GM18498 (cell line): ENCODE data around the gene PCYOX1L.

ENCODE experiments used
- ATAC-seq: cut with Tn5 transposase; IDR thresholded peaks from one replicate; pipeline ENCODE4 v1.9.1; 2021; ENCODE audit warnings: mild to moderate bottlenecking, moderate library complexity; ENCODE audit not compliant: unreplicated experiment

PCYOX1L gene

GRCh38 chr5:149367249-149367971 is 9.6 kb downstream of the PCYOX1L start:
- peak; percentile 74 for ATAC-seq

GRCh38 chr5:149367972-149368645 is 10.3 kb downstream of the PCYOX1L start:
- no peak for ATAC-seq

DNA sequence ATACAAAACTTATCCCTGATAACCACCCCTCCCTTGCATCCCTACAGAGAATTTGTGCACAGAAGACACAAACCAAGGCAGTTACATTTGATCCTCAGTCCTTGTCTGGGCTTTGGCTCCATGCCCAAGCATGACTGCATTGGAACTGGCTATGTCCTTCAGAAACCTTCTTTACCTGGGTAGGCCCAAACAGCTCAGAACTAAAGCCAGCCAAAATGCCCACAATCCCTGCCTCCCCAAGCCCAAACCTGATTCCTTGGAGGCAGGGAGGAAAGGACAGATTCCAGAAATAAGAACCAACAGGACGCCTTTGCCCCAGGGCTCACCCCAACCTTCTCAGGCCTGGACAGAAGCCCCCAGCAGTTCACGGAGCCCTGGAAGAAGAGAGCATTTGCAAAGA is 13.0 kb downstream of the PCYOX1L start:
- no peak for ATAC-seq

DNA sequence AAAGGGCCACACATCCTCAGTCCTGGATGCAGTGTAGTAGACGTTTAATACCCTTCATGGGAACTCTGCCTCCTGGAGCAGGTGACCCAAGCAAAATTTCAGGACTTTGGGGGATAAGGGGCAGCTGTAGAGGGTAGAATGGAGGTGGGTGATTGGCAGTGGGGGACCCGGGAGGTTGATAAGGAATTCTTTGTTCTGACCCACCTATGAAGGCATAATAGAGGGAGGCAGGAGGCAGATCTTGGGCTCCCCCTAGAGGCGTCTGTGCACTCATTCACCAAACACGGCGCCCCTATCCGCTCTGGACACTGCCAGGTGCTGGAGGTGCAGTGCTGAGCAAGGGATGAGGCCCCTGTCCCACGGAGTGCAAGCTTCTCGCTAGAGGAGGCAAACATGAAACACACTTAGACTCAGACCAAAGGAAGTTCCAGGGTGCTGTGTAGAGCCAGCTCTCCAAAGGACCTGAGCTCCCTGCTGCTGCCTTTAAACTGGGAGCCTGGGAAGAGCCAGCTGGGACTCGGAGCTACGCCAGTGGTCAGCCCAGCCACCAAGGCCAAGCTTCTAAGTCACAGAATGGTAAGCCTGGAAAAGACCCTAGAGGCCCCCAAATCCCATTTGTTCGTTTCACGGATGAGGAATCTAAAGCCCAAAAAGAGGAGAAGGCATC is 13.6 kb downstream of the PCYOX1L start:
- peak; percentile 89 for ATAC-seq

DNA sequence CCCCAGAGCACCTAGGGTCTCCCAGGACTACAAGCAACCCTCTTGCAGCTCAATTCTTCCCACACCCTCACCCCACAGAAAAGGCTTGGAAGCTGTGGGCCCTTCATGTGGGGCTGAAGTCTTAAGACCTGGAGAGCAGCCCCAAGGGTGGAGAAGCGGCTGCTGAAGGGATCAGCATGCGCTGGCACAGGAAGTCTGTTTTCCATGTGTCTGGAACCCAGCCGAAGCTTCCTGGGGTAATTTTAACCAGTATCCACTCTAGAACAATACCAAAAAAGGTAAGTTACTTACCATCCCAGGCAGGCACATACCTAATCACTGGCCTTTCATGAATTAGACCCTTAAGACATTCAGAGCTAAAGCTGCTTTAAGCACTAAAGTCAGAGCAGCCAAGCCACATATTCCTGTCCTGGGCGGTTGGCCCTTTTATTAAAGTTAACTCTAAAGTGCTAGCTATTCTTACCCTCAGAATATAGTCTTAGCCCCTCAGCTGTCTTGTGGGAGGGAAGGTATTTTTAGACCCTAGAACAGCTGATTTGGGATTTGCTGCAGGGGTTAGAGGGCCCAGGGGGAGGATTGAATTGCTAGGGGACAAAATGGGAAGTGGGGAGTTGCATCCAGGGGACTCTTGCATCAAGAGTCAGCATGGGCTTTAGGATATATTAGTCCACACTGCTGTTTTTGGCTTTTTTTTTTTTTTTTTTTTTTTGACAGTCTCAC is 14.4 kb downstream of the PCYOX1L start:
- no peak for ATAC-seq

DNA sequence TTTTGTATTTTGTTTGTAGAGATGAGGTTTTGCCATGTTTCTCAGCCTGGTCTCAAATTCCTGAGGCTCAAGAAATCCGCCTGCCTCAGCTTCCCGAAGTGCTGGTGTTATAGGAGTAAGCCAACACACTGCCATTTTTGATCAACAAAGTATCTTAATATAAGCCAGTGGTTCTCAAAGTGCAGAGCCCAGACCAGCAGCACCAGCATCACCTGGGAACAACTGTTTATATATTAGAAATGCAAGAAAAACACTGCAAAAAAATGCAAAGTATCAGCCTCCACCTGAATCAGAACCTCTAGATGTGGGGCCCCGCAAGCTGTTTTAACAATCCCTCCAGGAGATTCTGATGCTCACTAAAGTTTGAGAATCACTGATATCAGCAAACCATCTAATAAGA is 15.1 kb downstream of the PCYOX1L start:
- ATAC-seq = no peak

- ATAC-seq = no peak
Measured at GRCh38 chr5:149374303-149374702, 16.5 kb downstream of the PCYOX1L start.

DNA sequence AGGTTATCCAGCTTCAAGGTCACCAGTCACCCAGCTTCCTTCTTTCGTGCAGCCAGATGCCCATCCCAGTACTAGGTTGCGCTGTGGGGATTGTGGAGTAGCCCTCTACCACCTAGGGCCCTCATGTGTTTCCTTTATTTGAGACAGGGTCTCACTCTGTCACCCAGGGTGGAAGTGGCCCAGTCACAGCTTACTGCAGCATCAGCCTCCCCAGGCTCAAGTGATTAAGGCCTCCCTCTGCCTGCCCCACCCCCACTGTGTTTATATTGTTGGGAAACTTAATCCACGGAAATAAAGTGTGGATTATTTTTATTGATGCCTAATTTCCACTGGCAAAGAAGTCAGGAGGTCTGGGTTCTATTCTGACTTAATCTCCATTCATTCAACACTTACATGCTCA is 17.0 kb downstream of the PCYOX1L start:
- ATAC-seq = no peak

DNA sequence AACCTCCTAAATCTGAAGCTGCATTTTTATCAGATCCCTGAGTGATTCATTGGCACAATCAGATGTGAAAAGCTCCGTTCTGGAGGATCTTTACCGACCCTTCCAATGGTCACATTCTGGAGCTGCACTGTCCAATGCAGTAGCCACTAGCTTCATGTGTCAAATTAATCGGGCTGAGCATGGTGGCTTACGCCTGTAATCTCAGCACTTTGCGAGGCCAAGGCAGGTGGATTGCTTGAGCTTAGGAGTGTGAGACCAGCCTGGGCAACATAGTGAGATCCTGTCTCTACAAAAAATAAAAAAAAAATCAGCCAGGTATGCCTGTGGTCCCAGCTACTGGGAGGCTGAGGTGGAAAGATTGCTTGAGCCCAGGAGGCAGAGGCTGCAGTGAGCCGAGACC is 17.6 kb downstream of the PCYOX1L start:
- ATAC-seq = no peak

- no peak for ATAC-seq
Measured at GRCh38 chr5:149376104-149376503, 18.3 kb downstream of the PCYOX1L start.

DNA sequence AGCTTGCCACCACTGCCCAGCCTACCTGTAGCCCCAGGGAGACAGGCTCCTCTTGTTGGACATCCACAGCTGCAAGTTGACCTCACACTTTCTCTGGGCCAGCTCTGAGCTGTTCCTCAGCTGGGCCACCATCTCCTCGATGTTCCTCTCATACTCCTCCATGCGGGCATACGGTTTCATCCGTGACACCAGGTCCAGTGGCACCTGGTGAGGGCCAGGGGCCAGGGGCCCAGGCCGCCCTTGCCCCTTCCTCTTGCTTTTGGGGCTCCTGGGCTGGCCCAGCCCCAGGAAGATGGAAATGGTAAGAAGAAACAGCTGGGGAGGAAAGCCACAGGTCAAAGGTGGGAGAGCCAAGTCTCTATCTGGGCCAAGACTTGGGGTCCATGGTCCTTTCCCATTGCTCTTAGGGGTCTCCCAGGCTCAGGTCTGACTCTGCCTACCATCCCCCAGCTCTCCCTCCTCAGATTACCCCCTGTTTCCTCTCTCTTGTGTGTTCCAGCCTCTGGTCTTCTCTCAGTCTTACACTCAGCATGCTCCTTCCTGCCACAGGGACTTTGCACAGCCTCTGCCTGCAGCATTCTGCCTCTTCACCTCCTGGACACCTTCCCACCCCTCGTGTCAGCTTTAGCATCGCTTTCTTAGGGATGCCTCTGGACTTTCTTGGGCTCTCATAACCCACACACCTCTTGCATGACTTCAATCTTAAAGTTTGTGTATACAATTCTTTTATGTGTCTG is 19.0 kb downstream of the PCYOX1L start:
- no peak for ATAC-seq

DNA sequence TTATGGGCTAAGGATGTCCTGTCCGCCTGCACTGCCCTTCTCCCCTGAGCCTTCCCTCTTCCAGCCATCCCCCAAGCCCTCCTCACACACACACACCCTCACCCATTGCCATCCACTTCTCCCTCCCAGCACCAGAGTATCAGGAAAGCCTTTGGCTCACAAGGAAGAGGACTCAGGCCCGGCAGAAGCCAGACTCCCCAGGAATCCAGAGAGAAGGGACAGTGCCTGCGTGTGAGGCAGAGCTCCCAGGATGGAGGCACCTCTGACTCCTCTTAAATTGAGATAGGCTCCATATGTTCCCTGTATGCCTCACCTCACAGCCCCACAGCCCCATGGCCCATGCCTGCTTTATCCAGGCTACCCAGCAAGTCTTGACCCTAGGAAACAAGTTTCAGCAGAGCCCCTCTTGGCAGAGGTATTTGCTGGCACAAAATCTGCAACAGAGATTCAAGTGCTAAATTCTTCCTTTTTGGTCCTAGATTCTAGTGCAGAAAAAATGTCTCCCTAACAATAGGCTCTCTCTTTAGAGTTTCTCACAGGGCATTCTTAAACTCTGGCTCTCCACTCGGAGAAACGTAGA is 20.5 kb downstream of the PCYOX1L start:
- ATAC-seq = no peak

DNA sequence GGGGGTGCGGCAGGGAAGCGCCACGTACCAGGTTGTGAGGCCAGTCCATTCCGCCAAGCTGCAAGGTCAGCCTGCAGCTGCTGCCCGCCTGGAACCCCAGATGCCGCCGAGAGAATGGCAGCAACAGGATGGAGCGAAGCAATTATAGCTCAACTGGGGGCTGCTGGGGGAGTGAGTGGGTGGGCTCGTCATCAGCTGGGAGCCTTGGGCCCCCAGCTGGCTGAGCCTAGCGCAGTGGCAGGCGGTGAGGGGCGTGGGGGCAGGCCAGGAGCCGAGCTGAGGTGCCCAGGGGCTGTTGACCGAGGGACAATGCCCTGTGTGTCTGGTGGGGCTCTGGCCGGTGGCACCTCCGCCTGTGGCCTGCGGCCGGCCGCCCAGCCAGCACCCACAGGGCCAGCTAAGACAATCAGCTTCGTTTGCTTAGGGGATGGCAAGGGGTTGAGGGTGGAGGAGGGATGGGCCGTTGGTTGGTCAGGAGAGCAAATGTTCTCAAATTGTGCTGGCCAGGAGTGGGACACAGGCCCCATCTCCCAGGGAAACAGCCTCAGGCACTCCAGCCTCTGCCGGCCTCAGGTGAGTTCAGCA is 21.4 kb downstream of the PCYOX1L start, which contains the start of gene IL17B:
Gene IL17B (minus strand): TSS at position 116 of the 585 bp plus-strand sequence. CDS start 67 bp downstream, at position 49.
- no peak for ATAC-seq

GRCh38 chr5:149379818-149380374 is 22.1 kb downstream of the PCYOX1L start:
- no peak for ATAC-seq

GRCh38 chr5:149380466-149381121 is 22.7 kb downstream of the PCYOX1L start:
- no peak for ATAC-seq

DNA sequence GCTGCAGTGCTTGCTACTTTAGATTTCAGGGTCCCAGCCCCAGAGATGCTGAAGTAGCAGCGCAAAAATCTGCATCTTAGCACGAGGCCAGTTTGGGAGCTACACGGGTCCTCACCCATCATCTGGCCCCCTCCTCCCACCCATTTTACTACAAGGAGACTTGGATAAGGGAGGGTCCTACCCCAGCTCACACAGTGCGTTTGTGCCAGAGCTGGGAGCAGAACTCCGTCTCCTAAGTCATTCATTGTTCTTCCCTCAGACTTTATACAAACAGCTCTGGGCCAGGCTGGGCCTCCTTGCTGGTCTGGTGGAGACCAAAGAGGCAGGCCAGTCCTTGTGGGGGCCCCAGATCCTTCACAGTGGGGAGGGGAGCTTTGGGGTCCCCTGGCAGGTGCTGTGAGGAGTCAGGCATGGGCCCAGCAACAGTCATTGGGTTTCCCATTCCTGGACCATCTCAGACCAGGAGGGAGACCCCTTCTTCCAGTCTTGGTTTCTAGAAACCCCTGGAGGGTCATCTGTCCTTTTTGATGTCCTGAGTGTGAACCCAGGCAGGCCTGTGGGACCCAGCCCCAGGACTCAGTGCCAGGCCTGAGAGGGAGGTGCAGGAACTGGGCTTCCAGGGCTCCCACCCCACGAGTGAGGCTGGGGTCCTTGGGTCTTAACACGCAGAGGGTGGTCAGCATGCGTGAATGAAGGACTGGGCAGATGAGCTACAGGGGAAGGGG is 23.6 kb downstream of the PCYOX1L start:
- peak; percentile 29 for ATAC-seq

DNA sequence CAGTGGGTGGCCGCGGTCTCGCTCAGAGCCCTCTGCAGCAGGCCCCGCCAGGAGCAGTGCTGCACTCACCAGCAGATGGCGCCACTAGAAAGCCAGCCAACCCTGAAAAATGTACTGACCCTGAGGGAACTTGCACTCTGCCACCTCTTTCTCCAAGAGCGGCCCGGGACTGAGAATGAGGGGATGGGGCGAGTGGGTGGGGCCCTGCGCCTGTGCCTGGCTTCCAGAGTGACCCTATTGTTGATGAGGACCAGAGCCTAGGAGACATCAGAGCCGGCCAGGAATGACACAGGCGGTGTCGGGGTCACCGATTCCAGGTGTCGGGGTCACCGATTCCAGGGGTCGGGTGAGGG is 24.1 kb downstream of the PCYOX1L start:
- ATAC-seq = peak; percentile 86

GRCh38 chr5:149382517-149383220 is 24.8 kb downstream of the PCYOX1L start:
- ATAC-seq = no peak
